HCT116 (cell line): ENCODE measurements around the gene CDH5.

Source experiments
- EZH2 ChIP-seq: fragments of 200-600 bp; sonication (generic); IDR thresholded peaks from 2 replicates; pipeline ENCODE4 v1.6.1; 2017; ENCODE audit warnings: antibody characterized with exemption, mixed run types
- REST ChIP-seq: IDR thresholded peaks from 2 replicates; pipeline ENCODE4 v1.6.1; 2012; ENCODE audit warnings: low read depth
- SRF ChIP-seq: IDR thresholded peaks from 2 replicates; pipeline ENCODE4 v1.6.1; 2012; ENCODE audit warnings: low read depth
- TF ChIP-seq, protein P1 (sequence below), 3 experiments: fragments of 200-600 bp in 1 of 3; sonication (generic) in 1 of 3; IDR thresholded peaks in 2 of 3; conservative IDR thresholded peaks in 1 of 3; 2 replicates each; pipeline ENCODE4 v1.5.1; 2012 to 2017; ENCODE audit warnings: low read depth in 2 of 3, low read length in 2 of 3, antibody characterized with exemption in 1 of 3, borderline replicate concordance in 1 of 3, control low read depth in 1 of 3, mild to moderate bottlenecking in 1 of 3, mixed read lengths in 1 of 3, mixed run types in 1 of 3, moderate library complexity in 1 of 3; ENCODE audit not compliant: insufficient read depth in 1 of 3

GRCh38 chr16:66420396-66420795 is 53.9 kb downstream of the CDH5 start:
- TF ChIP-seq SRF: no peak
- no peak for TF ChIP-seq REST
- TF ChIP-seq, protein P1, sequence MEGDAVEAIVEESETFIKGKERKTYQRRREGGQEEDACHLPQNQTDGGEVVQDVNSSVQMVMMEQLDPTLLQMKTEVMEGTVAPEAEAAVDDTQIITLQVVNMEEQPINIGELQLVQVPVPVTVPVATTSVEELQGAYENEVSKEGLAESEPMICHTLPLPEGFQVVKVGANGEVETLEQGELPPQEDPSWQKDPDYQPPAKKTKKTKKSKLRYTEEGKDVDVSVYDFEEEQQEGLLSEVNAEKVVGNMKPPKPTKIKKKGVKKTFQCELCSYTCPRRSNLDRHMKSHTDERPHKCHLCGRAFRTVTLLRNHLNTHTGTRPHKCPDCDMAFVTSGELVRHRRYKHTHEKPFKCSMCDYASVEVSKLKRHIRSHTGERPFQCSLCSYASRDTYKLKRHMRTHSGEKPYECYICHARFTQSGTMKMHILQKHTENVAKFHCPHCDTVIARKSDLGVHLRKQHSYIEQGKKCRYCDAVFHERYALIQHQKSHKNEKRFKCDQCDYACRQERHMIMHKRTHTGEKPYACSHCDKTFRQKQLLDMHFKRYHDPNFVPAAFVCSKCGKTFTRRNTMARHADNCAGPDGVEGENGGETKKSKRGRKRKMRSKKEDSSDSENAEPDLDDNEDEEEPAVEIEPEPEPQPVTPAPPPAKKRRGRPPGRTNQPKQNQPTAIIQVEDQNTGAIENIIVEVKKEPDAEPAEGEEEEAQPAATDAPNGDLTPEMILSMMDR (IDR thresholded peaks at IDR 0.05 in 2 of 3, conservative IDR thresholded peaks at IDR 0.05 in 1 of 3; ENCODE audit: borderline replicate concordance in 1 of 3, insufficient read depth in 1 of 3, low read depth in 2 of 3, low read length in 2 of 3): no peak
- no peak for TF ChIP-seq EZH2
